BE2C (cell line): ENCODE measurements around the gene SCD.

Experiments used
- DNase-seq: peaks from one replicate; pipeline ENCODE4 v3.0.0-alpha.2; 2020
- H3K27me3 ChIP-seq: fragments of 250-450 bp; sonication (Bioruptor Pico); 2 replicates; pipeline ENCODE4 v1.5.1; 2020; ENCODE audit warnings: mild to moderate bottlenecking
- H3K36me3 ChIP-seq: fragments of 250-450 bp; sonication (Bioruptor Pico); 2 replicates; pipeline ENCODE4 v1.5.1; 2020; ENCODE audit warnings: mild to moderate bottlenecking
- H3K4me1 ChIP-seq: fragments of 250-450 bp; sonication (Bioruptor Pico); 2 replicates; pipeline ENCODE4 v1.5.1; 2020
- H3K4me3 ChIP-seq: 2 replicates; pipeline ENCODE4 v1.5.1; 2011; ENCODE audit warnings: low read depth, low read length
- H3K9me3 ChIP-seq: fragments of 250-450 bp; sonication (Bioruptor Pico); 2 replicates; pipeline ENCODE4 v1.5.1; 2020
- TF ChIP-seq, protein P1 (sequence below): IDR thresholded peaks from 2 replicates; pipeline ENCODE4 v1.5.1; 2012; ENCODE audit warnings: mild to moderate bottlenecking, low read depth, low read length

SCD gene

DNA sequence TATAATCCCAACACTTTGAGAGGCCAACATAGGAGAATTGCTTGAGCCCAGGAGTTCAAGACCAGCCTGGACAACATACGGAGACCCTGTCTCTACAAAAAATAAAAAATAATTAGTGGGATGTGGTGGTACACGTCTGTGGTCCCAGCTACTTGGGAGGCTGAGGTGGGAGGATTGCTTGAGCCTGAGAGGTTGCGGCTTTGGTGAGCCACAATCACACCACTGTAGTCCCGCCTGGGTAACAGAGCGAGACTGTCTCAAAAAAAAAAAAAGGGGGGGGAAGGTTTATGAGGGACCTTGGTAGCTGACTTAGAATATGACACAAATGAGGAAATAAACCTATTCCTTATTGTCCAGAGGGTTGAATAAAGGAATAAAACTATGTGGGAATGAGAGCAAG, 30.8 kb downstream of the SCD start:
- no peak for DNase-seq
- Histone ChIP-seq H3K27me3 (no peaks in the 10 kb centered on the region), H3K9me3 (no peaks in the 10 kb centered on the region), H3K36me3 (no peaks in the 10 kb centered on the region), H3K4me1 (peaks cover 2% of the 10 kb centered on the region; the same call in 1 of the 2 replicates), H3K4me3 (no peak overlapping the region)
- TF ChIP-seq, protein P1, sequence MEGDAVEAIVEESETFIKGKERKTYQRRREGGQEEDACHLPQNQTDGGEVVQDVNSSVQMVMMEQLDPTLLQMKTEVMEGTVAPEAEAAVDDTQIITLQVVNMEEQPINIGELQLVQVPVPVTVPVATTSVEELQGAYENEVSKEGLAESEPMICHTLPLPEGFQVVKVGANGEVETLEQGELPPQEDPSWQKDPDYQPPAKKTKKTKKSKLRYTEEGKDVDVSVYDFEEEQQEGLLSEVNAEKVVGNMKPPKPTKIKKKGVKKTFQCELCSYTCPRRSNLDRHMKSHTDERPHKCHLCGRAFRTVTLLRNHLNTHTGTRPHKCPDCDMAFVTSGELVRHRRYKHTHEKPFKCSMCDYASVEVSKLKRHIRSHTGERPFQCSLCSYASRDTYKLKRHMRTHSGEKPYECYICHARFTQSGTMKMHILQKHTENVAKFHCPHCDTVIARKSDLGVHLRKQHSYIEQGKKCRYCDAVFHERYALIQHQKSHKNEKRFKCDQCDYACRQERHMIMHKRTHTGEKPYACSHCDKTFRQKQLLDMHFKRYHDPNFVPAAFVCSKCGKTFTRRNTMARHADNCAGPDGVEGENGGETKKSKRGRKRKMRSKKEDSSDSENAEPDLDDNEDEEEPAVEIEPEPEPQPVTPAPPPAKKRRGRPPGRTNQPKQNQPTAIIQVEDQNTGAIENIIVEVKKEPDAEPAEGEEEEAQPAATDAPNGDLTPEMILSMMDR = no peak

DNA sequence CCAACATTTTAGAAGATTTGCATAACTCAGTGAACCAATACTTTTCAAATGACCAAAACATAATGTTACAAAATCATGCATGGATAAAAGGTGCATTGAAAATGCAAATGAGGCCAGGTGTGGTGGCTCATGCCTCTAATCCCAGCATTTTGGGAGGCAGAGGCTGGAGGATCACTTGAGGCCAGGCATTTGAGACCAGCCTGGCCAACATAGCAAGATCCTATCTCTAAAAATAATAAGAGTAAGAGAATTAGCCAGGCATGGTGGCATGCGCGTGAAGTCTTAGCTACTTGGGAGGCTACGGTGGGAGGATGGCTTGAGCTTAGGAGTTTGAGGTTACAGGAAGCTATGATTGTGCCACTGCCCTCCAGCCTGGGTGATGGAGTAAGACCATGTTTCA, 33.4 kb downstream of the SCD start:
- H3K9me3 ChIP-seq = no peaks in the 10 kb centered on the region
- TF ChIP-seq, protein P1 = no peak
- DNase-seq = no peak

DNA sequence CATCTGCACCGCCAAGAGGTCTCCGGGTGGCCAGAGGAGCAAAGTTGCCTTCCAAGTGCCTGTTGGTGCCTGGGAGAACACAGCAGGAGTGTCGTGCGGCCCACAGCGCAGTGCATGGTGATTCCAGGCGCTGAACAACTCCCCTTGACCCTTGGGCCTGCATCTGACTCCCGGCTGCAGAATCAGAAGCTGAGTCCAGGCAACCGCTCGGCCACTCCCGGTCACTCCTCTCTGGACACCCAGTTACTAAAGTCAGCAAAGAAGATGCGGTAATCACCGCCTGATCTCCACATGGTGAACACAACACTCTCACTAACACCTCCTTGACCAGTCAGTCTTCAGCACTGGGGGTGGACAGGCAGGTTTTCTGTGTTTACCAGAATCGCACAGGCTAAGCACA, 35.5 kb downstream of the SCD start:
- no peaks in the 10 kb centered on the region for H3K27me3 ChIP-seq
- H3K36me3 ChIP-seq = no peaks in the 10 kb centered on the region
- DNase-seq = no peak
- TF ChIP-seq, protein P1 = no peak
- no peaks in the 10 kb centered on the region for H3K4me1 ChIP-seq
- H3K9me3 ChIP-seq = no peaks in the 10 kb centered on the region
- no peak overlapping the region for H3K4me3 ChIP-seq

More for the DNA sequence above, 33.4 kb downstream of the SCD start:
- H3K36me3 ChIP-seq = no peaks in the 10 kb centered on the region
- H3K4me3 ChIP-seq = no peak overlapping the region
- no peaks in the 10 kb centered on the region for H3K4me1 ChIP-seq
- H3K27me3 ChIP-seq = no peaks in the 10 kb centered on the region

DNA sequence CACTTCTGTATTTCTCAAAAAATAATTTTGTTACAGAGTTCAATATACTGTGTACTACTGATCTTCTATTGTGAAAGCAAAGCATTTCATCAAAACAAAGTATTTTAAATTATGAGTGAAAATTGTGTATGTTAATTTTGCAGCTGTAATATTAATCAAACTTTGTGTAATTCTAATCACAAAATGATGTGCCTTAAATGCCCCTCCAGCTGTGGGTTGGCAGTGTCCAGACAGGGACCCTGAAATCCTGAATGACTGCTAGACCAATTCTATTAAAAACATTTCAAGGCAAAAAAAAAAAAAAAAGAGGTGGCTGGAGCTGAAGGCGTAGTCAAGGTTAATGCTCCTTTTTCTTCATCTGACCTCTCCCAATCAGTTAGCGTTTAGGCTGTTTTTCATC, 36.2 kb downstream of the SCD start:
- DNase-seq = no peak
- no peaks in the 10 kb centered on the region for H3K36me3 ChIP-seq
- TF ChIP-seq, protein P1 = no peak
- H3K27me3 ChIP-seq = no peaks in the 10 kb centered on the region
- no peaks in the 10 kb centered on the region for H3K9me3 ChIP-seq
- H3K4me1 ChIP-seq = no peaks in the 10 kb centered on the region
- H3K4me3 ChIP-seq = no peak overlapping the region

DNA sequence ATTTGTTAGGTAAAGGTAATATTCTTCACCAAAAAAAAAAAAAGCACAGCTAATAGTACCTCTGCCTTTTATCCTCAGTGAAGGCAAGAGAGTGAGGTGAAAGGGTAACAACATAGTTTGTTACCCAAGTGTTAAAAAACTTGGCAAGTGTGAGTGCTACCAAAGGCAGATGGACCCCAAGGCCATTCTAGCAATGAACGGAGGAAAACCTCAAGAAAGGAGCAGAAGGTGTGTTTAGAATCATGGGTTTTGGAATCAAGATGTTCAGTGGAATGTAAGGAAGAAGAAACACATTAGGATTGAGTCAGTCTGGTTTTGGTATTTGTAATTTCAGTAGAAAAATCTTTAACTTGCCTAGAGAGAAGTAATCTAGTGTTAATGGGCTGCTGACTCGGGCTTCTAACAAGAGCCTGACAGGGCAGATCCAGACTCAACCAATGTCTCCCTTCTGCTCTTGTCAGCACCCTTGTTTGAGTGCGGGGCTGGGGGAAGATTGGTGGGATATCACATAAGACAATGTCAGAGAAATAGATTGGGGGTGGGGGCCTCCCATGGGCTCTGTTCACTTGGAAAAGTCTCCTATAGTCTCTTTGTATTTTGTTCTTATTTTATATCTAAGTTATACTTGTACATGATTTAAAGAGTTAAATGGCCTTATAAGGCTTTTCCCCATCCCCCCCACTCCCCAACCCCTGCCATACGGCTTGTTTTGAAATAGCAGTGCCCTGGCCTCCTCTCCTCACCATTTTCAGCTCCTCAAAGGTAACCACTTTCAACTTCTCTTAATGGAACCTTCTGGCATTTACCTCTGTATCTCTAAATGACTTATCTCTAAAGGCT, 44.4 kb downstream of the SCD start:
- Histone ChIP-seq H3K36me3 (no peaks in the 10 kb centered on the region), H3K27me3 (no peaks in the 10 kb centered on the region), H3K4me3 (no peak overlapping the region), H3K4me1 (no peaks in the 10 kb centered on the region), H3K9me3 (no peaks in the 10 kb centered on the region)
- TF ChIP-seq, protein P1 = no peak
- no peak for DNase-seq

DNA sequence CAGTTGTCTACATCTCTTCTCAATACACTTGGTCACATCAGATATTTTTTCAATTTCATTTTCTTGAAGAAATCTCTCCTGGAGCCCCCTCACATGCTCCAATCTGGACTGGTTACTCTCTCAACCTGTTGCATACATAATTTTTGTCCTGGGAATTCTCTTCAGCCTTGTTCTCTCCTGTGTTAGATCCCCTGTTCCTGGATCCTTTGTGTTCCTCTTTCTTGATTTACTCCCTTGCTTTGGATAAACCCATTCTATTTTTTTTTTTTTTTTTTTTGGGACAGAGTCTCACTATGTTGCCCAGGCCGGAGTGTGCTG, 45.6 kb downstream of the SCD start:
- H3K4me3 ChIP-seq = no peak overlapping the region
- H3K36me3 ChIP-seq = no peaks in the 10 kb centered on the region
- no peaks in the 10 kb centered on the region for H3K27me3 ChIP-seq
- TF ChIP-seq, protein P1 = no peak
- DNase-seq = no peak
- H3K4me1 ChIP-seq = no peaks in the 10 kb centered on the region
- no peaks in the 10 kb centered on the region for H3K9me3 ChIP-seq
